GM19455 (cell line): ENCODE data around the gene RLN1.
A peak's percentile ranks its signal among the peaks of the same experiment; 100 is the strongest.
"Not testable (repeated sequence)": the region's sequence is repeated elsewhere in the genome, so short reads cannot be mapped to it uniquely, and the experiment has no call there.

Experiments used
- ATAC-seq: cut with Tn5 transposase; IDR thresholded peaks from one replicate; pipeline ENCODE4 v1.9.1; 2021; ENCODE audit not compliant: unreplicated experiment

The RLN1 gene

DNA sequence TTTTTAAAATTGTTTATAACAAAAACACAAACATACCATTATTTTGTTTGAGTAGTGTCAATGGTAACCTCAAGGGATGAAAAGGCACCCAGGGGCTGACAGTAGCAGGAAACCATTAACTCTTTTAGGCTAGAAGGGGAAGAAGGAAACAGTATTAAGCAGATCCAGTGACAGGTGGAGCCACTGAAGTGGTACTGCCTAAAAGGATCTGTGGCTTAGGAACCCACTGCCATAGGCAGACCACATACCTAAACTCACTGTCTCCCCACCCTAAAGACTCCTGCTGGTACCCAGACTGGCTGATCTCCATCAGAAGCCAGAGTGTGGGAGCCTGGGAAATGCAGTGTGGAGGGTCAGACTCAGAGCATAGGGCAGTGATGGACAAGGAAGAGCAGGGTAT is 13.5 kb downstream of the RLN1 start:
- no peak for ATAC-seq

DNA sequence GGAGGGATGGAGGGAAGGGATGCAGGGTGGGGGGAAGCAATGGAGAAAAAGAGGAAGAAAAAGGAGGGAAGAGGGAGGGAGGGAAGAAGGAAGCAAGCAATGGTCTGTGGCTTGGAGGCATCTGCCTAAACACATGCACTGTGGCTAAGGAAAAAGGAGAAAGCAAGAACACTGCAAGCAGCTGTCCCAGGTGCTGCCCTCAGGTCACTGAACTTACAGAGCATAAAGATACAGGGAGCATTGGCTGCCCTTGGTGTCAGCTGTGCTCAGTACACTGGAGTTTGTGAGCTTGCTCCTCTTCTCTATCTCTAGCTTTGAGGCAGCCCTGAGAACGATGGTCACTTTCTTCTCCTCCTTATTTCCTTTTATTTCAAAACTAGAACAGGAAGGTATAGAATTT is 18.1 kb downstream of the RLN1 start:
- not testable (repeated sequence) for ATAC-seq

DNA sequence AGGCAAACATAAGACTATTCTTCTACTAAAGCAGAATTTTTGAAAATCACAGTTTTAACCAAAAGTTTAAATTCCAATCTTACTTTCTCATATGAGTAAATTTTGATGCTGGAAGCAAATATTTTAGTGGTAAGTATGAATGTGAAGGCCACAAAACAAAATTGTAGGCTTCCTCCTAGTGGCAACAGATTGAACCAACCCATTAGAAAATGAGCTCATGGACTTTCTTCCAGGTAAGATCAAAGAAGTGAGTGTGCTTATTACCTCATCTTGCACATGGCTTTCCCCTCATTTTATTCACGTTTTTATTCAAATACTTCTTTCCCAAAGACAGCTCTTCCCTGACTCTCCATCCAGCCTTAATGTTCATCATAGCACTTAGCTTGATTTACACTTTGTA is 18.6 kb downstream of the RLN1 start:
- no peak for ATAC-seq

DNA sequence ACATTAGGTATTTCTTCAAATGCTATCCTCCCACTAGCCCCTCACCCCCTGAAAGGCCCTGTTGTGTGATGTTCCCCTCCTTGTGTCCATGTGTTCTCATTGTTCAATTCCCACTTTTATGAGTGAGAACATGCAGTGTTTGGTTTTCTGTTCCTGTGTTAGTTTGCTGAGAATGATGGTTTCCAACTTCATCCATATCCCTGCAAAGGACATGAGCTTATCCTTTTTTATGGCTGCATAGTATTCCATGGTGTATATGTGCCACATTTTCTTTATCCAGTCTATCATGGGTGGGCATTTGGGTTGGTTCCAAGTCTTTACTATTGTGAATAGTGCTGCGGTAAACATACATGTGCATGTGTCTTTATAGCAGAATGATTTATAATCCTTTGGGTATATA is 23.3 kb downstream of the RLN1 start:
- ATAC-seq: not testable (repeated sequence)

DNA sequence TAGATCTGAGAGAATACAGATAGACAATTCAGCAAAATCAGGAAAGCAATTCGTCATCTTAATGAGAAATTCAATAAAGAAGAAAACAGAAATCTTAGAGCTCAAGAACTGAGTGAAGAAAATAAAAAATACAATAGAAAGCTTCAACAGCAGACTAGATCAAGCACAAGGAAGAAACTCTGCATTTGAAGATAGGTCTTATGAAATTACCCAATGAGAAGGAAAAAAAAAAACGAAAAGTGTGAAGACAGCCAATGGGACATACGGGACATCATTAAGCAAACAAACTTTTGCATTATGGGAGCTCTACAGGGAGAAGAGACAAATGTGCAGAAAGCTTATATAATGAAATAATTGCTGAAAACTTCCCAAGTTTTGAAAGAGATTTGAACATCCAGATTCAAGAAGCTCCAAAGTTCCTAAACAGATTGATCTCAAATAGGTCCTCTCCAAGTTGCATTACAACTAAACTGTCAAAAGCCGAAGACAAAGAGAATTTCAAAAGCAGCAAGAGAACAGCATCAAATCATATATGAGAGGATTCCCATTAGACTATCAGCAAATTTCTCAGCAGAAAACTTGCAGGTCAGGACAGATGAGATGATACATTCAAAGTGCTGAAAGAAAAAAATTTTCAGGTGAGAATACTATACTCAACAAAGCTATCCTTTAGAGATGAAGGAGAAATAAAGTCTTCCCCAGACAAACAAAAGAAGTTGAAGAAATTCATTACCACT is 24.3 kb downstream of the RLN1 start:
- no peak for ATAC-seq

DNA sequence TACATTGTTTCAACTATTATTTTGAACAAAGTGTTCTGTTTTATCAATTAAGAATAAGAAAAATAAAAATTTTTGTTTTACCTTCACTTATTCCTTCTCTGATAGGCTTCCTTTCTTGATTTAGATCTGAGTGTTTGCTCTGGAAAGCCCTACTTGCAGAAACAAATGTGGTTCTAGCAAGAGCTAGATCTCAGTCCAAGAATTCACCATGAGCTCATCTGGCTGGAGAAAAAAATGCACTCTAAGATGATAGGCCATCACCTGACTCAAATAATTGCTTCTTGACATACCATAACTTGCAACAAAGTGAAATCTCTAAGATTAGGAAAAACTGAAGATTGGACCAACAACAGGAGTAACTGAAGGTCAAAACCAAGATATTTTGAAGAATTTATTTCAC is 28.8 kb downstream of the RLN1 start:
- no peak for ATAC-seq

DNA sequence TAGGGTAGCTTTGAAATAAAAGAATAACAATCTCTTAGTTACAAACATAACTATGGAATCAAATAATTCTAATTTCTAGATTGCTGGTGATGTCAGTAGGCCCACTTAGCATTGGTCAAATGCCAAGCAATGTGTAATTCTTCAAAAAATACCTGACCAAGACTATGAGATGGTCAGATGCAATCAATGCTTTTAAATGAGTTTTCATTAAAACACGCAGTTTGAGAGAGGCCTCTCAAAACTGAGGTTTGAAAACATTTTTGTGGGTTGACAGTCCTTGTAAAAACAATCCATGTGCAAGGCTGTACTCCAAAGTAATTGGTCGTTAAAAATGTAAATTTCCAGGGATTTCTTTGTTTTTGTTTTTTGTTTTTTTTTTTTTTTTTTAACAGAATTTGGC is 33.9 kb downstream of the RLN1 start:
- ATAC-seq: no peak

DNA sequence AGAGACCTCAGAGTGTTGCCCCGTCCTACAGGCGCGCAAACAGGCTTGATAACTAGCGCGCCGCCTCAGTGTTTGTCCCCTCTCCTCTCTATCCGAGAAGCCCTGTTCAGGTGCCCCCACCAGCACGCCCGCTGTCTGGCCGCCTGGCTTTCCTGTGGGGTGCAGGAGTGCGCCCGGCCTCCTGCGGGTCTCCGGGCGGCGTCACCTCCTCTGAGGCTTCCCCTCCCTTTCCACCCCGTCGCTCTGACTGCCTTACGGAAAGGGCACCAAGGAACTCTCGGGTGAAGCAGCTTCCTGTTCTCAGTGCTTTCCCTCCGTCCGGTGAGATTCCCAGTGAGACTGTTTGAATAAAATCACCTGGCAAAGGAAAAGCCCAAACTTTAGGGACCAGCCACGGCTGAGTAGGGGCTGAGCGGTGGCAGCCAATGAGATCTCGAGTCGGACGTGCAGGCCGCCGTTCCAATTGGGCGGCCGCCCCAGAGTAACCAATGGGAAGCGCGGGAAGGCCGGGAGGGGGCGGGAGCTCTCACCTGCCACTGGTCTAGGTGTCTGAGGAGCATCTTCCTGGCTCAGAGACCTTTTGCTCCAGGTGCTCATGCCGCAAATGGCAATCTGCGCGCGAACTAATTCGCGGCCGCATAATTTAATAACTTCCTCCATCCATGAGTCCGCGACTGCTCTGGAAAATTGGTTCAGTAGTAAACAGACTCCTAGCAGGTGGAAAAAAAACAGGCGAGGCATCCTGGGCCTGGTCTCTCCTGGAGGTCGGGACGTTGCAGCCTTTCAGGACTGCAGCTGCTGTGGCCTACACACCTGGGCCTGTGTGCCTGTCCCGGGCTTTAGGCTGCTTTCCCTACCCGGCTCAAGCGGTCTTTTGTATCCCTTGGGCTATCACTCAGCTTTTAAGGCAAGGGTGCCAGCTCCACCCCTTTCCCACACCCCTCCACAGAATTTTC is 35.6 kb downstream of the RLN1 start, which contains the start of gene RLN2:
TSS of gene RLN2 (minus strand) at position 877 of the 956 bp plus-strand sequence. CDS start at position 741, 136 bp downstream.
- ATAC-seq: peak; percentile 100

DNA sequence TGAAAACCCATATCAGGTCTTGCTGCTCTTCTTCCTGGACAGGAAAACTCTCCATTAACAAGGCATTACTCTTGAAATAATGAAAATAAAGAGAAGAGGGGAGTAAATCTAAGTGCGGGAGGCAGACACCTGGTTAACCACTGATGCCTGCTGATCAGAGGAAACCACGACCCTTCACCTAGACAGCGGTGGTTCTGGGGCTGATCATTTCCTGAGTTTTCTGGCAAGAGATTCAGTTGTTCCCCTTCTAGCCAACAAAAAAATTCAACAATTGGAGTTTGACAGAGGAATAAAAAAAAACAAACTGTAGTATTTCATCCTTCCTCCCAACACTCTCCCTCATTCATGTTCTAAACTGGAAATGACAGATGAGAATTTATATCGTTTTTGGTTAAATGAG is 38.1 kb downstream of the RLN1 start:
- ATAC-seq: no peak

DNA sequence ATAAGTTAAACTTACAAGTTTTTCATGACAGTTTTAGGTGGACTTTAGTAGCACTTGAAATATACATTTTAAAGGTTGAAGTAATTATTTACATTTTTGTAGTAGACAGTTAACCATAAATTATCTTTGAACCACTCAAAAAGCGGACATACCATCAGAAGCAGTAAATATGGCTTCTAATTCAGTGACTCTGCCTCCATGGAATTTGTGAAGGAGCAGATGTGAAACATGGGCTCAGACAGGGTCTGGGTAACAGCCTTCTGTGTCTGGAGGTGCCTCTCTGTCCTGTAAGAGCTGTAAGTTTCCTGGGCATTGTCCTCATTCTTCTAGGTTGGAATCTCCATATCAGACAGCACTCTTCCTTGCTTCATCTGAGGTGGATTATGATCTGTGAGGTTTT is 47.5 kb downstream of the RLN1 start:
- ATAC-seq: no peak

DNA sequence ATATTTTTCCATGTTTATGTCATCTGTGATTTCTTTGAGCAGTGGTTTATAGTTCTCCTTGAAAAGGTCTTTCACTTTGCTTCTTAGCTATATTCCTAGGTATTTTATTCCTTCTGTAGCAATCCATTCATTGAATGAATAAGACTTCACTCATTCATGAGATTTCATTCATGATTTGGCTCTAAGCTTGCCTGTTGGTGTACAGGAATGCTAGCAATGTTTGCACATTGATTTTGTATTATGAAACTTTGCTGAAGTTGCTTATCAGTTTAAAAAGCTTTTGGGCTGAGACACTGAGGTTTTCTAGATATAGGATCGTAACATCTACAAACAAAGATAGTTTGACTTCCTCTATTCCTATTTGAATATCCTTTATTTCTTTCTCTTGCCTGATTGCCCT is 51.1 kb downstream of the RLN1 start:
- ATAC-seq: no peak

DNA sequence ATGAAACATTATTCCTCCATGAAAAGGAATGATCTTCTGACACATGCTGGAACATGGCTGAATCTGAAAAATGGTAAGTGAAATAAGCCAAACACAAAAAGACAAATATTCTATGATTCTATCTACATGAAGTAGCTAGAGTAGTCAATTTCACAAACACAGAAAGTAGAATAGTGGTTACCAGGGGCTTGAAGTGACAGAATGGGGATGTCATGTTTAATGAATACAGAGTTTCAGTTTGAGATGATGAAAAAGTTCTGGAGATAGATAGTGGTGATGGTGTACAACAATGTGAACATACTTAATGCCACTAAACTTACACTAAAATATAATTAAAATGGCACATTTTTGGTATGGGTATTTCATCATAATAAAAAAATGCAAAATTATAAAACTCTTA is 53.4 kb downstream of the RLN1 start:
- no peak for ATAC-seq
